Fibroblast of lung (primary cell): ENCODE results near the gene CISH. TPM values are rescaled to one million over a fixed set of nuclear protein-coding genes. Genes with fewer than 3 reads are reported as not detected.

Experiments used
- DNase-seq, 2 donors: peaks; one replicate each; pipeline versions ENCODE4 v3.0.0 to v3.0.0-alpha.2; 2010; ENCODE audit warnings: low read depth in 2 of 2
- H2AFZ ChIP-seq: 2 replicates; pipeline ENCODE4 v1.5.1; 2012; ENCODE audit warnings: low read length, control low read depth, inconsistent platforms
- H3K27ac ChIP-seq: 2 replicates; pipeline ENCODE4 v1.5.1; 2011; ENCODE audit warnings: low read length, control low read depth; ENCODE audit not compliant: insufficient read depth
- H3K27me3 ChIP-seq: 2 replicates; pipeline ENCODE4 v1.5.1; 2011; ENCODE audit warnings: mild to moderate bottlenecking, low read length; ENCODE audit not compliant: control insufficient read depth, insufficient read depth
- H3K36me3 ChIP-seq: 2 replicates; pipeline ENCODE4 v1.5.1; 2011; ENCODE audit warnings: low read length; ENCODE audit not compliant: control insufficient read depth, insufficient read depth
- H3K4me1 ChIP-seq: 2 replicates; pipeline ENCODE4 v1.5.1; 2011; ENCODE audit warnings: low read length; ENCODE audit not compliant: control insufficient read depth, insufficient read depth; ENCODE audit errors: extremely low read depth
- H3K4me2 ChIP-seq: 2 replicates; pipeline ENCODE4 v1.5.1; 2011; ENCODE audit warnings: low read length, control low read depth; ENCODE audit not compliant: insufficient read depth; ENCODE audit errors: extremely low read depth
- H3K4me3 ChIP-seq, 4 experiments: fragments of 200-600 bp in 1 of 4; sonication (generic) in 1 of 4; replicated peaks in 1 of 4; 2 replicates each; pipeline ENCODE4 v1.5.1; 2011 to 2016; ENCODE audit warnings: low read length in 4 of 4, low read depth in 3 of 4, mild to moderate bottlenecking in 3 of 4, control low read depth in 2 of 4, inconsistent platforms in 1 of 4, mixed read lengths in 1 of 4; ENCODE audit not compliant: insufficient read depth in 1 of 4; ENCODE audit errors: control extremely low read depth in 1 of 4
- H3K79me2 ChIP-seq: 2 replicates; pipeline ENCODE4 v1.5.1; 2012; ENCODE audit warnings: mild to moderate bottlenecking, low read length, inconsistent platforms; ENCODE audit not compliant: control insufficient read depth, insufficient read depth
- H3K9ac ChIP-seq: 2 replicates; pipeline ENCODE4 v1.5.1; 2011; ENCODE audit warnings: mild to moderate bottlenecking, low read length, control low read depth; ENCODE audit not compliant: insufficient read depth
- H3K9me3 ChIP-seq: 2 replicates; pipeline ENCODE4 v1.5.1; 2012; ENCODE audit warnings: low read depth, low read length; ENCODE audit not compliant: control insufficient read depth, insufficient read depth
- H4K20me1 ChIP-seq: 2 replicates; pipeline ENCODE4 v1.5.1; 2011; ENCODE audit warnings: low read length; ENCODE audit not compliant: control insufficient read depth, insufficient read depth; ENCODE audit errors: extremely low read depth
- CTCF ChIP-seq, 2 donors: IDR thresholded peaks in 1 of 2; conservative IDR thresholded peaks in 1 of 2; 1 replicate in 1 of 2; 2 replicates in 1 of 2; pipeline ENCODE4 v1.5.1; 2011 to 2012; ENCODE audit warnings: low read length in 2 of 2, control low read depth in 1 of 2, inconsistent platforms in 1 of 2, low read depth in 1 of 2, mild to moderate bottlenecking in 1 of 2
- EZH2 ChIP-seq: IDR thresholded peaks from 2 replicates; pipeline ENCODE4 v1.5.1; 2012; ENCODE audit warnings: low read length, control low read depth, mild to moderate bottlenecking; ENCODE audit errors: missing control alignments
- polyA plus RNA-seq, 2 donors: library from polyadenylated mRNA; depleted of rRNA in 1 of 2; stranded (reverse) in 1 of 2; unstranded in 1 of 2; fragments of >200 nt; gene quantifications; 2 replicates each; pipeline ENCODE4 v1.2.1, GENCODE V29; 2011 to 2012; ENCODE audit warnings: missing spikeins in 1 of 2
- total RNA-seq: library from RNA; depleted of rRNA; stranded (reverse); fragments of >200 nt; gene quantifications from 2 replicates; pipeline ENCODE4 v1.2.1, GENCODE V29; 2014

CISH gene
- total and polyA plus RNA-seq, 2 donors (not counting 1 experiment from before 2014, with no cell fraction given) = 0.99 to 1.9 TPM

- Histone ChIP-seq H3K36me3 (no peaks in the 10 kb centered on the region), H3K9ac (no peak overlapping the region), H3K79me2 (no peaks in the 10 kb centered on the region), H3K4me2 (no peak overlapping the region), H3K4me3 (no peak overlapping the region), H3K9me3 (no peaks in the 10 kb centered on the region), H2AFZ (no peak overlapping the region), H3K27ac (no peak overlapping the region), H3K27me3 (no peaks in the 10 kb centered on the region), H4K20me1 (no peaks in the 10 kb centered on the region), H3K4me1 (no peaks in the 10 kb centered on the region)
- DNase-seq = no peak
- no peak for TF ChIP-seq CTCF (conservative IDR thresholded peaks at IDR 0.05 in 1 of 2, IDR thresholded peaks at IDR 0.05 in 1 of 2; ENCODE audit: low read depth in 1 of 2, low read length in 2 of 2)
- TF ChIP-seq EZH2 = no peak
Observed at GRCh38 chr3:50648313-50648712, 36.7 kb upstream of the CISH start.

GRCh38 chr3:50645378-50645777, 33.8 kb upstream of the CISH start:
- H3K27me3 ChIP-seq = no peaks in the 10 kb centered on the region
- TF ChIP-seq CTCF (conservative IDR thresholded peaks at IDR 0.05 in 1 of 2, IDR thresholded peaks at IDR 0.05 in 1 of 2; ENCODE audit: low read depth in 1 of 2, low read length in 2 of 2) = no peak
- TF ChIP-seq EZH2 = no peak

DNA sequence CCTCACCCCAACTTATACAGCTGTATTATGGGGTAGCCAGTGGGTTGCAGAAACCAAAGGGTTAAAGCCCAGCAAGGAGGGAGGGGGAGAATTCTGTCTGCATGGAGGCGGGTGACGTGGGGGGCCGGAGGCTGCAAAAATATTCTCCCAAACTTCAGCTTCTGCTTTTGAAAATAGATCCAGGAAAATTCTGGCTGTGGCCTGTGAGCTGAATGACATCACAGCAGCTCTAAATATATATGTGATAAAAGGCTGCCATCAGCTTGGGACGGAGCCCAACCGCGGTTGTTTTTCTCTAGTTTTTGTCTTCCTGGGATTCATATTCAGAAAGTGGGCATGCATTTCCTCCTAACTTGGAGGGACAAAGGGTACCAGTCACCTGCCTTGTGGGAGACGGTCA, 33.0 kb upstream of the CISH start:
- H4K20me1 ChIP-seq = no peaks in the 10 kb centered on the region
- no peak overlapping the region for H3K27ac ChIP-seq
- no peak overlapping the region for H3K4me2 ChIP-seq
- DNase-seq = no peak
- H3K4me3 ChIP-seq = no peak overlapping the region
- no peak overlapping the region for H2AFZ ChIP-seq
- H3K36me3 ChIP-seq = no peaks in the 10 kb centered on the region
- no peaks in the 10 kb centered on the region for H3K27me3 ChIP-seq
- no peak overlapping the region for H3K9ac ChIP-seq
- no peaks in the 10 kb centered on the region for H3K9me3 ChIP-seq
- no peak for TF ChIP-seq EZH2
- no peak for TF ChIP-seq CTCF (conservative IDR thresholded peaks at IDR 0.05 in 1 of 2, IDR thresholded peaks at IDR 0.05 in 1 of 2; ENCODE audit: low read depth in 1 of 2, low read length in 2 of 2)
- H3K4me1 ChIP-seq = no peaks in the 10 kb centered on the region
- H3K79me2 ChIP-seq = no peaks in the 10 kb centered on the region

More at GRCh38 chr3:50645378-50645777, 33.8 kb upstream of the CISH start:
- Histone ChIP-seq H3K4me2 (no peak overlapping the region), H3K9me3 (no peaks in the 10 kb centered on the region), H3K36me3 (no peaks in the 10 kb centered on the region), H3K79me2 (no peaks in the 10 kb centered on the region), H3K9ac (no peak overlapping the region), H2AFZ (no peak overlapping the region), H3K4me3 (no peak overlapping the region), H3K4me1 (no peaks in the 10 kb centered on the region), H4K20me1 (no peaks in the 10 kb centered on the region), H3K27ac (no peak overlapping the region)
- no peak for DNase-seq
